Suppressor macrophage treated with lipopolysaccharide for 4 hours (primary cell): ENCODE results near the gene COLEC12.
A peak's percentile ranks its signal among the peaks of the same experiment; 100 is the strongest.

ENCODE experiments used
- DNase-seq: peaks from one replicate; pipeline ENCODE4 v3.0.0-alpha.2; 2020

COLEC12 gene

DNA sequence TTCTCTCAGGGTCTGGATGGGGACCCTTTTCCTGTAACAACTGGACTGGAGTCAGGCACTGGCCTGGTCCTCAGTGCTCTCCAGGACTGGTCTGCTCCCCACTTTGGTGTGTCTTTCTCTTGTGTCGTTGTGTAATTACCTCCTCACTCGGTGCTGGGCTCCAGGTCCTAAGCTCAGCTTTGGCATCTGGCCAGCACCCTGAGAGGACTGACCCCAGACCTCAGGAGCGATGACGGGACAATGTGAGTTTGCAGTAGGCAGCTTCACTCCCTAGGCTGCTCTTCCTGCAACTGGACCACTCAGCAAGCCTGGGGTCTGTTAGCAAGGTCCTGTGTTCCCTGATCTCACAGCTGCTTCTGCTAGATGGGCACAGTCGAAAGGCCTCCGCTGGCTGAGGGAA is 93.8 kb downstream of the COLEC12 start:
- no peak for DNase-seq

DNA sequence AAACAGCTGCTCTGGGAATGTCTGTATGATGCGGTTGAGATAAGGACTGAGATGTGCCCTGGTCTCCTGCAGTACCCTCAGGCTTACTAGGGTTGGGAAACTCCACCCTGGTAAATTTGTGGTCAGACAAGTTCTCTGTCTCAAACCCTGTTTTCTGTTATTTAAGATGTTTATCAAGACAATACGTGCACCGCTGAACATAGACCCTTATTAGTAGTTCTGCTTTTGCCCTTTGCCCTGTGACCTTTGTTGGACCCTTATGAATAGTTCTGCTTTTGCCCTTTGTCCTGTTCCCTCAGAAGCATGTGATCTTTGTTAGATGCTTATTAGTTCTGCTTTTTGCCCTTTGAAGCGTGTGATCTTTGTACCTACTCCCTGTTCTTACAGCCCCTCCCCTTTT is 95.5 kb downstream of the COLEC12 start:
- peak; percentile 53 for DNase-seq

DNA sequence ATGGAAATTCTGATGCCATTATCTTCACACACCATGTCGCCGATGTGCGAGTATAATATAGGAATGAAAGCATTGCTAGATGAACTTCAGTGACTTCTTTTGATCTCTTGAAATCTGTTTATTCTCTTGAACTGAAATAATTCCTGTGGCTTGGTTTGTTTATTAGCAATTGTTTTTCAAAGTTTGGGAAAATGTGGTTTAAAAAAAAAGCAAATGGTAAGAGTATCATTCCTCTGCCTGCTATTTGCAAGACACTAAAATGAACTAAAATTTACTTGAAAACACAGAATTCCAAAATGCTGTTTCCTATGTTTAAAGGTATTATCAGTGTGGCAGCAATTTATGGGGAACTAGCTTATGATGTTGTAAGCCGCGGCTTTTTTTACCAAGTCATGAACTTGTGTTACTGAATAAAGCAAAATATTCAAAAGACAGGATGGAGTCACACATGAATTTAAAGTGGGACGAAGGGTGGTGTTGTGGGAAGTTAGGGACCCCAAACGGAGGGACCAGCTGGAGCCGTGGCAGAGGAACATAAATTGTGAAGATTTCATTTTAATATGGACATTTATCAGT is 96.4 kb downstream of the COLEC12 start:
- peak; percentile 38 for DNase-seq

DNA sequence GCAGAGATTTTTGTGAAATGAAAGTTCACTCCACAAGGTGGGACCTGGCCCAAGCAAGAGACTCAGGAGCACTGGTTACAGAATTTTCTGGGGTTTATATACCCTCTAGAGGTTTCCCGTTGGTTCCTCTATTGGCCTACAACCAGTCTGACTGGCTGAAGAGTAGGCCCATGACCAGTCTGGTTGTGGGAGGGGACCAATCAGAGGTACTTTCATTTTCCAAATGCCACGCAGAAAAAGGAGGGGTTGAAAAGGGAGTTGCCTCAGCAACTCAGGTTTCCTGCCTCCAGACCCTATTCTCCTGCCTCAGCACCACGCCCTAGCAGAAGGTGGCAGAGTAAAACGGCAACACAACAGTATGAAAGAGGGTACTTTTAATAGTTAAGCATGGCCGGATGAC is 98.4 kb downstream of the COLEC12 start:
- no peak for DNase-seq

DNA sequence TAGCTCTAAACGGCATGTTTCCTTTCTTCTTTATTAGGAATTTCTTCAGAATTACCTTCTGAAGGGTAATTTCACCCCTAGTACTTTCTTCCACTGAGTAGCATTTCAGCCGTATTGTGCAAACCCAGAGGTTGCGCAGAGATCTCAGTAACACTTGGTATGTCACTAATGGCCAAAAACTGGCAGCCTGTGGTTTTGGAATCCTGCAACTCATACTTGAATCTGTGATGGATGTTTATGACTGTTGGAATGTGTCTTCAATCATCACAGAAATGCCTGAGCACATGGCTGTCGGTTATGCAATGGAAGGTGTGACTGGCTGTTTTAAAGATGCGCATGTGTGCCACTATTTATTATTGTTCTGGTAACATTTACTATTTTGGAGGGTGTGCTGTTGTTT is 100.0 kb downstream of the COLEC12 start:
- DNase-seq = peak; percentile 40

DNA sequence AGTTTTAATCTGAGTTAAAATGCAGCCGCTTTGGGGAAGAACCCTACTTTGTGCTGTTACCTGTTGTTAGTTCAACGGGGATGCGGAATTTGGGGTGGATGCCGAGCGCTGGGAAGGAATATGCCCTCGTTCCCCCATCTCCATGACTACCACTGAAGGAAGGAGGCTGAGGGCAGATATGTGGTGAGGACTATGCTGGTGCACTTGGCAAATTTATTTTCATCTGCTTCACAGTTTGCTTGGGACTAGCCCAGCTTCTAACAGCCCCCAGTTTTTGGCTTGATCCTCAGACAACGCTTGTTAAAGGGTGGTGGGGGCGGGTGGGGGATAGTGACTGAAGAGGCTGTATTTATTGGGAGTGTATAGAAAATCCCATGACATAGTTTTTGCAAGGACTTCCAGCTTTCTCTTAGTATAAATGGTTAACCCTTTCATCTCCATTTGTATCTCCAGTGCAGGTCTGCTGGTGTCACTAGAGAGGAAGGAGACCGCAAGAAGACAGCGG is 100.8 kb downstream of the COLEC12 start:
- no peak for DNase-seq

DNA sequence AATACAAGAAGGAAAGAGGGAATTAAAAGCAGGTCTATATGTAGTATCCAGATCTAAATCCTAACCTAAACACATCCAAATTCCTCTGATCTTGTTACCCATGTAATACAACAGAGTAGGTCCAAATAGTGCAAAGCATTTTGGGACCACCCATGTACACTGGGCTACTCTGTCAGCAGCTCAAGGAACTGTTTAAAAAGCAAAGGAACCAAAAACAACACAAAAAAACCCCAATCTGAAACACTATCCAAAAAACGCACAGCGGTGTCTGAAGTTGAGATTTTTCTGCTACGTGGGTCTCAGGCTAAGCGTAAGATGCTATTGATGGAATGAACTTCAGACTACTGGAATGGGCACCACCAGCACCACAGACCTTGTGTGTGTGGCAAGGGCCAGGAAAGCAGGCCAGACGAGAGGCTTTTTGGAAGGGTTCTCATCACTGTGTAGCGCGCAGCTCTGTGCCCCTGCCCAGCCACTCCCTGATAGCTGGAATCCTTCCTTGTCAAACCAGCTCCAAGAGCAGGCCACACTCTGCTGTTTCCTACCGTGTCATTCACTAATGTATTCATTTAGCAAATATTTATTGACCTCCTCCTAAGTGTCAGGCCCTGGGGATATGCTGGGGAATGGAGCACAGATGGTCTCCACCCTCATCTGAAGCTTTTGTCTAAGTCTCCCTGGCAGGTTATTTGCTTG is 101.4 kb downstream of the COLEC12 start:
- DNase-seq = no peak

DNA sequence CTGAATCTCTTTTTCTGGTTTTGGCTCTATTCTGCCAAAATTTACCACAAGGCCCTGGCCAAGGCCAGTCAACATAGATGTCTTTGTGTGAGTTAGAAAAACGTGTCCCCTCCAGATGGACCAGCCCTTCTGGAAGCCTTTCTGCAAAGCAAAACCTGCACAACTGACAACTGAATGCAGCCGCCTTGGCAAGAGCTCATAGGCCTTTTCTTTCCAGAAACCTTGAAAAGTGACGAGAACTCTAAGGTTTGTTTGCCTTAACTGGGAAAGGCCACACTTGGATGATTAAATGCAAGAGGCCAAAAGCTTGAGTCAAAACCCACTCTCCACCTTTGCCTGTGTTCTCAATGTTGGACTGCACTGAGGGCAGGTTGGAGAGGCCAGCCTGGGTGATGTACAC is 103.9 kb downstream of the COLEC12 start:
- DNase-seq = no peak

DNA sequence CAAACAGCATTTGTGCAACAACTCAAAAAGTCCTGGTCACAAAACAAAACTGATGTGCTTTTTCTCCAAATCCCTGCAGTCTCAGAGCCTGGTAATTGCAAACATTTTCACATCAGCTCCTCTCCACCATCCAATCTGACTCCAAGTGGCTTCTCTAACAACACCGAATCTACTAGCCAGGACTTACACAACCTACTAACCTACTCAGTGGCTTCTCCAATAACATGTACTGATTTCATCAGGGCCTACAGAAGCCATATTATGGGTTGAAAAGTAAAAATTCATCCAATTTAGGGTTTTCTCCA is 104.3 kb downstream of the COLEC12 start:
- no peak for DNase-seq

DNA sequence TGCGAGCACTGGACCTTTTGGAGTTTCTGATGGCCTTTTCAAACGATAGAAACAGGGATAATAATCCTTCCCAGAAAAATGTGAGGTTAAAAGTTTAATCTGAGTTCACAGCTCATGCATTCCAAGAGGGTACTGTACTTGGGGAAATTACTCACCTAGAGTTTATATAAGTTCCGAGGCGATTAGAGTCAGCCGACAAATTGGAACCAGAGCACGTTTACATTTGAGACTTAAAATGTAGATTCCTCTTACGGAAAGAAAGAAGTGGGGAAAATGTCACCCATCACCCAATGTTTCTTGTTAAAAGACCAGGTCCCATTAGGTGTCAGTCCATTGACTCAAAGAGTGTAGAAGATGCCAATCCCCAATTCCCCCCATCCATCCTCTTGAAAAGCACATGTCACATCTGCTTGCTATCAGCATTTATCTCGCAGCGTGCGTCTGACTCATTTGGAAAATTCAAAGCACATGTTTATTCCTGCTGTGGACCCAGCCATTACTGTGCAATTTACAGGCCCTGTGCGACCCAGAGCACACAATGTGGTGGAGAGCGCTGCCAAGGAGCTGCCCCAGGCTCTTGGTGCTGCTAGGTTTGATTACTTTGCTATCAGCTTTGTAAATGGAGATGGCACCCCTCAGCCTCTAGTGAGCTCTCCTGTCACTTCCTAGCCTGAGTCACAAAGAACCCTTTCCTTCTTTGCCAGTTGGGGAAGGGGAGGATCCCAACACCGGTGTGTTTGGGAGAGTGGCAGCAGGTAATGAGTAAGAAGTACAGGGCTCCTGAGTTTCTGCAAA is 104.8 kb downstream of the COLEC12 start:
- DNase-seq = no peak

DNA sequence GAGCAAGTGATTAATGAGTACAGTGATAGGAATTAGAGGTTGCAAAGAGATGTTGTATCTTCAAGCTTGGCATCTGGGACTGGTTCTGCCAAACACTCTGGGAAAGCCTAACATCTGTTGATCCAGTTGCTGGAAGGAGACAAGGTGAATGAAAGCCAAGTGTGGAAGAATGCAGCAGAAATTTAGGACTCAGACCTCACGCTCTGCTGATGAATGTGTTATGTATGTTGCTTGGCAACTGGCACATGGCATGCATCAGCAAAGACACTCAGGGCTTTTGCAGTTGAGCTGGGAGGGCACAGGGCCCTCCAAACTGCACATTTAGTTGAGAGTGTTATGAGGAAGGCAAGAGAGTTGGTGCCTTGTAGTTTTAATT is 105.5 kb downstream of the COLEC12 start:
- no peak for DNase-seq

DNA sequence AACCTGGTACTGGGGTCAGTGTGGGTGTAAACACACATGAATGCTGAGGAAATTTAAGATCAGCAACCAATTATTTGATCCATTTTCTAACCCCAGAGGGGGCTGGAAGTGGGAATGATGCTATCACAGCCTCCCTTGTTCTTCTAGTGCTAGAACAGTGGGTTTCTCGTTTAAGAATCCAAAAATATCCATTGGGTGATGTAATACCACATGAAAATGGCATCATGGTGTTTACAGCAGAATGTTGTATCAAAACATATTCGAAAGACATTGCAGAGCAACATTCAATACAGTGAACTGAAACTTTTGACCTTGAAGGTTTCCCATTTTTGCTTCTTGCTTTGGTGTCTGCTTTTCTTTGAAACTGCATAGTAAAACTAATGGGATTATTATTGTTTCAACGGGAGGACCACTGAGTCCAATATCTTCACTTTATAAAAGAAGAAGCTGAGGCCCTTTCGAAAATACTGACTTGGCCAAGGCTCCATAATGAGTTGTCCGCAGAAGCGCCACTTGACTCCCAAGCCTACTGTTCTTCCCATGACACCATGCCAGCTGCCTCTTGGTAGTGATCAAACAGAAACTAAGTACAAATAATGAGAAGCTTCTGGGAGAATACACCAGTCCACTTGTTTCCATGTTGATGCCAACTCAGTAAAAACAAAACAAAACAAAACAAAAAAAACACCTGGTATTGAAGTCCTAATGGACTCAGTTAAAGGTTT is 106.1 kb downstream of the COLEC12 start:
- peak; percentile 23 for DNase-seq

DNA sequence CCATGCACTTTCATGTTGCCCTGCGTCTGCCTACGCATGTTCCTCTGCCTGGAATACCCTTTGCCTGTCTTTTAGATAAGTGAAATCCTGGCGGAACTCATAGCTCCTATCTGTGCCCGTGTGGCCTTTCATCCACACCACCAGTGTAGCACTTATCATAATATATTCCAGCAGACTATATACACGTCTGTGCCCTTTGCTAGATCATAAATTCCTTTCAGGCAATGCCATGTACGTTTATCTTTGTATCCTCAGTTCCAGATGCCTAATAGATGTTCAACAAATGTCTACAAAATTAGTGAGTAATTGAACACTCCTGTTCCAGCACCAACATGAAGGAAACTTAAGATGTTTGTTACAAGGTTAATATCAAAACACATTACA is 106.9 kb downstream of the COLEC12 start:
- no peak for DNase-seq

DNA sequence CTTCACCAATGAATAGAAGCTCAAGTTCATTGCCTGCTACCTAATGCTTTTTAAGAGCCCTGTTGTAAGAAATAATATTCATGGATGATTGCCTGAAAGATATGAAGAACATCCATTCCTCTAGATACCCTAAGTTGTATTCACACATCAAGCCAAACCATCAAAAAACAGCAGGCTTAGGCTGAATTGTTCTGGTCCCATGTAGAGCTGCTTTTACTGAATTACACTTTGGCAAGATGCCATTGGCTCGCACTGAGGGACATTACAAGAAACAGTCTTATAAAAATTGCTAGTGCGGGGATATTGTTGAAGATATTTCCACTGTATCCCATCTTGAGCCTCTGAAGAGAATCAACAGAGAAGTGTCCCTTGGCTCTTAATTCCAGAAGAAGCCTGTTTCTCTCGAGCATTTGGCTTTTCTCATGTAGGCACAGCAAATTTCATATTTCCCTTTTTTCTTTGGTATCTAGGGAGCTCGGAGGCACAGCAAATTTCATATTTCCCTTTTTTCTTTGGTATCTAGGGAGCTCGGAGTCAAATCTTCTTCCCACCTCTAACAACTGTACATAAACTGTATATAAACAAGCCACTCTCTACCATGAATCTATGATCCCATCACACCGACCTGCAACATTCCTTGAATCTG is 107.5 kb downstream of the COLEC12 start:
- DNase-seq = no peak

DNA sequence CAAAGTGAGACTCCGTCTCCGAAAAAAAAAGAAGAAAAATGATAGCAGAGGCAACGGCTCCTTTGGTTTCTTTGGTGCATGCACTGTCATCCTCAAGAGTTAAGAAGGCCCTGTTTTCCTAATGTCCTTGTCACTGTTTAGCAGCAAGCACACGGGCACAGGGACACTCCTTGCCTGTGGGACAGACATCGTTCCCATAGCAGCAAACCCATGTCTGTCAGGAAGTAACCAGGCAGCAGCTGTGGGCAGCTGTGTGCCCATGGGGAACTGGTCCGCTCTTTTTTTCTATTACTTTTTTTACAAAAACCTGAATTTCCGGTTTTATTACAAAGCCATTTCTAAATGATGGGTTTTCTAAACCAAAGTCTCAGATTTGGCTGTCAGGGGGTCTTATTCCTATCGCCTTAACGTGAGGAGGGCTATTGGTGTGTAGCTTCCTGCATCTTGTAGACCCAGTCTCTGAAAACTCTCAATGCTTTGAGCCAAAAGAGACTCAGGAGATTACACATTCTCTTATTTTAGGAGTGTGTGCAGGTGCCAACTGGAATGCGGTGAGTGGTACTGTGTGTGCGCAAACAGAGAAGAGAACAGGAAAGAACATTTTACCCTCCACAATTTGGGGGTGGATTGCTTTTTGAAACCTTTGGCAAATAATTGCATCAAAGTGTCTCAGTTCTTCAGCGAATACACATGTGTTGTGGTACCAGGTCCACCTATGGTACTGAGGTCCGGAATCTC is 109.6 kb downstream of the COLEC12 start:
- no peak for DNase-seq

DNA sequence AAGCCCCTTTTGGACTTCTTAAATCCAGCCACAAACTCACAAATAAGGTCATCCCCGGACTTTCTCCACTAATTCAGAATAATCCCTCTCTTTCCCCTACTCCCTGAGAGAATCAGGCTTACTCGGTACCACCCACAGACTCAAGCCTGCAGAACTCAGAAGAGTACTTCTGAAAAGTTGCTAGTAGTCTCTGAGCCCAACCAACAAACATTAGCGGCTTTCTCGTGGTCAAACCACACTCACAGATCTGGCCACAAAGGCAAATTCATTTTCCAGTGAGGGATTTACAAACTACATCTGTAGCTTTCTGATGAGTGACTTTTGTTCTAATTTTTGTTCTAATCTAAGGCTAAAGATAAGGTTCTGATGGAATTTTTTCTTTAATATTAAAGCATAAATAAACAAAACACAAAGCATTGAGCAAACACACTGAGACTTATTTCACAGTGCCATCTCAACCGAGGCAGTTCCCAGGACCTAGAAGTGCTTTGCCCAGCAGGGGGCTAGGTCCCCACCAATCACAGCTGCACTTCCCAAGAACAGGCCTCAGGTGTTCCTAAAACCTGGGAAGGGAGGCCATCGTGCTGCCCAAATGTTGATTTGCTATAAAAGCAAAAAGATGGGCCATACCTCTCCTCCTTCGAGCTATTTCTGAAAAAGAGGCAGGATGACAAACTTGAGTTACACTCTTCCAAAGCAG is 110.7 kb downstream of the COLEC12 start:
- DNase-seq = no peak

DNA sequence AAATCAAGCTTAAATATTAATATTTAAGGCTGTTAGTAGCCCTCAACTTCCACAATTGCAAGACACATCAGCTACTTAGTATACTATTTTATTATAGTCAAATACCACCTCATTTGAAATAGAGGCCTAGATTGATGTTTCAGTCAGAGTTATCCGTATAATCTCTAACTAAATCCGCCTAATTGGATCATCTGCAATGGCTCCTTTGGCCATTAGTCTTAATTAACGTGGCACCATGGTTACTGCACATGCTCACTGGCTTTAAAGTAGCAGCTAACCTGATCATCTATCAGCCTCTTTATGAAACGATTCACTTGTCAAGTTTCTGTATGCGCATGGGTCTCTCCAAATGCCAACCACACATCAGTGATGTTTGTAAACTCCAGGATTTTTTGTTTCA is 112.3 kb downstream of the COLEC12 start:
- DNase-seq = no peak

DNA sequence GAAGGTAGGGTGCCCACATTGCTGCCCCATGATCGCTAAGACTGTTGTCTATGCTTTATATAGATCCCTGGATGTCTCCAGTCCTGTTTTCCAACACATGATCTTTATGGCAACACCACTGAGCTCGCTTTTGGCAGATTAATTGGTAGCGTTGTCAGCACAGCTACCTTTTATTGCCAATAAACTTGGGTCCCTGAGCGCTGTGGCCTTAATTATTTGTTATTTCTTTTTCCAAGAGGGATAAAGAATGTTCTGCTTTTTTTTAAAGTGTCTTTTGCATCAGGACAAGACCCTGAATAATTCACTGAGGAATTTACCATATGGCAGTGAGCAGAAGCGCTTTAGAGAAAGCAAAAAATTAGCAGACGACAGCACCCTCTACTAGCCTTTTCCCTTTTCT is 113.5 kb downstream of the COLEC12 start:
- no peak for DNase-seq

DNA sequence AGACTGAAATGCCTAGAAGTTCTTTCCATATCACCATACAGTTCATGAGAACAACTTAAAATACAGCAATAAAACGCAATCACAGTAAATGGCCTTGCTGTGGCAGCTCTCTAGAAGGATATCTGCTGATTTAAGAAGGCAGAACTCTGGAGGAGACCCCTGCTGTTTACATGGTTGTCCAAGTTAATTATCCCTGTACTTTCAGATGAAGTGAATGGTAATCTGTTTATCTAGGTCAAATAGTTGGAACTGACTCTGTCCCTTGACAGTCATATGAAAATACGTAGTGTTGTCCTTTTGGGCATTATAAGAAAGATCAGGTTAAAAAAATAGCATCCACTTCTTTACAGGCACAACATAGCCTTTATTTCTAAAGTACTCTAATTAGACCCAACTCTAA is 115.6 kb downstream of the COLEC12 start:
- no peak for DNase-seq

DNA sequence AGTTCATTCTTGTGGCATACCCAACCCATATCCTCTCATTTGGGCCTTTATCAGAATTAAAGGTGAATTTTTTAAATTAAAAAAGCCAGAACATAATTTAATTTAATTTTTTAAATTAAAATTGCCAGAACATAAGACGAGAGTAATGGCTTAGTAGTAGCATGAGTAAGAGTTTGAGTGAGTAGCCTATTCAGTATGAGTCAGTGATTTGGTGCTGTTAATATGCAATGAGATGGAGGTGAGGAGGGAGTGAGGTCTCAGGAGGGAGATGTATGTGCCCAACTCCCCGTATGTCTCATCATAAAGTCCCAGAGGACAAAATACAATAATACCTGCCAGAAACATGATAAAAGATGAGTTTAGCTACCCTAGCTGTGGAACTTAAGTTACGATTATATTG is 117.4 kb downstream of the COLEC12 start:
- no peak for DNase-seq

DNA sequence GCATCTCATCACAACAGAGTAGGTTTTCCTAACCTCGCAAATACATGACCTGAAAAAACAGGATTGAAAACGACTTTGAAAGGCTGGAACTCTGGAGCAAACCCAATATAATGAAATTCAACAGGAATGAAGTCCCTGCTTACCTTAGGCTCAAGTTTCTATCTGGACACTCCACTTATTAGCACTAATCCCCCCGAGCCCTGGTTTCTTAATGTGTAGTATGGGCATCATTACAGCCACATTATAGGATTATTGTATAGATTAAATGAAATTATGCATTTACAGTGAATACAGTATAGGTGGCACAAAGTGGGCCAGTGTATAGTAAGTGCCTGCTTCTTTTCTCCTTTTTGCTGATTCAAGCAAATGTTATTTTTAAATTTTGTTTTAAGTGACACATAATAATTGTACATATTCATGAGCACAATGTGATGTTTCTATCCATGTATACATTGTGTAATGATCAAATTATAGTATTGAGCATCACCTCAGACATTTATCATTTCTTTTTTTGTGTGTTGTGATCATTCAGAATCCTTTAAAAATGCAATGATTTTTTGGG is 118.0 kb downstream of the COLEC12 start:
- no peak for DNase-seq
